ENCODE measurements around the gene CFAP70. TPM values are rescaled to one million over a fixed set of nuclear protein-coding genes. Genes with fewer than 3 reads are reported as not detected.
"Not testable (repeated sequence)": the region's sequence is repeated elsewhere in the genome, so short reads cannot be mapped to it uniquely, and the experiment has no call there.

The CFAP70 gene
- total RNA-seq, 4 donors from 2014 or later: 2.0 to 3.2 (median 3.0) TPM

GRCh38 chr10:73264423-73264822, 94.2 kb downstream of the CFAP70 start:
- TF ChIP-seq CTCF (IDR thresholded peaks at IDR 0.05): no peak
- ATAC-seq (ENCODE audit: low FRiP score): no peak

GRCh38 chr10:73263693-73264347, 94.8 kb downstream of the CFAP70 start:
- no peak for TF ChIP-seq CTCF (IDR thresholded peaks at IDR 0.05)
- ATAC-seq (ENCODE audit: low FRiP score) (no peak), DNase-seq (ENCODE audit: low spot score) (no peak)

More at GRCh38 chr10:73264423-73264822, 94.2 kb downstream of the CFAP70 start:
- no peak for DNase-seq (ENCODE audit: low spot score)

GRCh38 chr10:73262880-73263555, 95.6 kb downstream of the CFAP70 start:
- ATAC-seq (ENCODE audit: low FRiP score) (no peak), DNase-seq (ENCODE audit: low spot score) (no peak)
- no peak for TF ChIP-seq CTCF (IDR thresholded peaks at IDR 0.05)

- ATAC-seq (ENCODE audit: low FRiP score) (no peak), DNase-seq (ENCODE audit: low spot score) (no peak)
- TF ChIP-seq CTCF (IDR thresholded peaks at IDR 0.05): no peak
These were observed 96.4 kb downstream of the CFAP70 start for GRCh38 chr10:73262105-73262730.

- TF ChIP-seq CTCF (IDR thresholded peaks at IDR 0.05): no peak
- ATAC-seq (ENCODE audit: low FRiP score) (no peak), DNase-seq (ENCODE audit: low spot score) (no peak)
These were observed 97.2 kb downstream of the CFAP70 start for GRCh38 chr10:73261362-73261995.

GRCh38 chr10:73258612-73259011, 100.1 kb downstream of the CFAP70 start:
- ATAC-seq (ENCODE audit: low FRiP score); DNase-seq (ENCODE audit: low spot score): not testable (repeated sequence)

GRCh38 chr10:73253225-73253555, 105.5 kb downstream of the CFAP70 start:
- DNase-seq (ENCODE audit: low spot score) (no peak), ATAC-seq (ENCODE audit: low FRiP score) (no peak)

More at GRCh38 chr10:73253225-73253555, 105.5 kb downstream of the CFAP70 start:
- no peak for TF ChIP-seq CTCF (IDR thresholded peaks at IDR 0.05)

Measured in omental fat pad (tissue), 4 donors.